ENCODE data around the gene ZNF467. TPM values are rescaled to one million over a fixed set of nuclear protein-coding genes. Genes with fewer than 3 reads are reported as not detected.

The ZNF467 gene
- total RNA-seq, 4 donors from 2014 or later: 0.40 to 6.7 (median 4.8) TPM

DNA sequence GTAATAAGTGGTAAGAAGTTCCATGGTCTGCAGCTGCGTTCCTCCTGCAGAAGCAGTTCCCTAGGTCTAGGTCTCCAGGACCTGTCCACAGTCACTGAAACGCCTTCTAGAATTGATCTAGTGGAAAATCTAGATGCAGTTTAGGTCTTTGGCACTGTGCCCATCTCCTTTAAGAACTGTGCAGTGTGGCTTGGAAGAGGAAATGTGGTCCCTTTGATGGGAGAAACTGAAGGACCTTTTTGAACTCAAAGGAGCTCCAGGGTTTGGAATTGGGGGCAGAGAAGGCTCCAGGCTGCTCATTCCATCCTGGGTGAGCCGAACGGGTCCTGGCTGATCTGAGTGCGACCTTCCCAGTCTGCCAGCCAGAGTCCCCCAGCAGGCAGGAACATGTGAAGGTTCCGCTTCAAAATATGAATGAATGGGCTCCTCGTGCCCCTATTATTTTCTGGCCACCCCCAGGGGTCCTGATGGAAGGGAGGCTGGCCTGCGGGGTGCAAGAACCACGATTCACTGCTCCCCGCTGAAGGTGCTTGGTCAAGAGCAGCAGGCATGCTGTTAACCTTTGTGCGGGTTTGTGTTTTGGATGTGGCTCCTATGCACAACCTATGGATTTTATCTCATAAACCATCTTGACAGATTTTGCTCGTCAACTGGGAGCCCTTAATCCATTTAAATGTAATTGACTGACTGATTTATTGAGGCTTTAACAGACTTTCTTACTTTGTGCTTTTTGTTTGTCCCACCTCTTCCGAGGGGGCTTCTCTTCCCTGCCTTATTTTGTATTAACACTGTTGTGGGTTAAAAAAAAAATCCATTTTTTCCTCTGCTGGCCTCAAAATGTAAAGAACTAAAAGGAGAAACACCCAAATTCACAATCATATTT is 36.7 kb downstream of the ZNF467 start:
- WGBS, 2 donors (ENCODE audit: low coverage in 1 of 2): 74 to 75% methylated on average over 4 to 13 of the region's 13 CpGs
- no peak overlapping the region for H3K27ac ChIP-seq
- H3K9me3 ChIP-seq: no peaks in the 10 kb centered on the region
- DNase-seq: no peak
- peaks cover 0 to 5% (median 2%) of the 10 kb centered on the region in 4 donors for H3K4me1 ChIP-seq
- intact Hi-C loops (cut with DNase I; ENCODE audit: low total_unique reads): no loop called here
- TF ChIP-seq POLR2A (IDR thresholded peaks at IDR 0.05) (no peak), POLR2AphosphoS5 (IDR thresholded peaks at IDR 0.05) (no peak), EP300 (IDR thresholded peaks at IDR 0.05; ENCODE audit: low read depth) (no peak)
- TF ChIP-seq, protein P1, sequence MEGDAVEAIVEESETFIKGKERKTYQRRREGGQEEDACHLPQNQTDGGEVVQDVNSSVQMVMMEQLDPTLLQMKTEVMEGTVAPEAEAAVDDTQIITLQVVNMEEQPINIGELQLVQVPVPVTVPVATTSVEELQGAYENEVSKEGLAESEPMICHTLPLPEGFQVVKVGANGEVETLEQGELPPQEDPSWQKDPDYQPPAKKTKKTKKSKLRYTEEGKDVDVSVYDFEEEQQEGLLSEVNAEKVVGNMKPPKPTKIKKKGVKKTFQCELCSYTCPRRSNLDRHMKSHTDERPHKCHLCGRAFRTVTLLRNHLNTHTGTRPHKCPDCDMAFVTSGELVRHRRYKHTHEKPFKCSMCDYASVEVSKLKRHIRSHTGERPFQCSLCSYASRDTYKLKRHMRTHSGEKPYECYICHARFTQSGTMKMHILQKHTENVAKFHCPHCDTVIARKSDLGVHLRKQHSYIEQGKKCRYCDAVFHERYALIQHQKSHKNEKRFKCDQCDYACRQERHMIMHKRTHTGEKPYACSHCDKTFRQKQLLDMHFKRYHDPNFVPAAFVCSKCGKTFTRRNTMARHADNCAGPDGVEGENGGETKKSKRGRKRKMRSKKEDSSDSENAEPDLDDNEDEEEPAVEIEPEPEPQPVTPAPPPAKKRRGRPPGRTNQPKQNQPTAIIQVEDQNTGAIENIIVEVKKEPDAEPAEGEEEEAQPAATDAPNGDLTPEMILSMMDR (IDR thresholded peaks at IDR 0.05): no peak
- H3K36me3 ChIP-seq: no peaks in the 10 kb centered on the region
- H3K27me3 ChIP-seq: peaks cover 6% of the 10 kb centered on the region
- no peak overlapping the region for H3K4me3 ChIP-seq
- in situ Hi-C loops (cut with MboI; ENCODE audit: low pct_ligation_motif_present in 1 of 4, low pct_unique_long_range_greater_than_20kb in 1 of 4, low sequenced_read_pairs in 3 of 4): no loop called here

- Histone ChIP-seq H3K27me3 (peaks cover 6% of the 10 kb centered on the region), H3K9me3 (no peaks in the 10 kb centered on the region), H3K4me1 (no peaks in the 10 kb centered on the region), H3K27ac (no peak overlapping the region), H3K4me3 (no peak overlapping the region), H3K36me3 (no peaks in the 10 kb centered on the region)
- no peak for DNase-seq
- no peak for TF ChIP-seq EP300 (IDR thresholded peaks at IDR 0.05; ENCODE audit: low read depth)
- TF ChIP-seq POLR2A (IDR thresholded peaks at IDR 0.05): no peak
- no peak for TF ChIP-seq POLR2AphosphoS5 (IDR thresholded peaks at IDR 0.05)
- TF ChIP-seq, protein P1 (IDR thresholded peaks at IDR 0.05): no peak
- 71% methylated on average over 16 of the region's 16 CpGs; no CpG with 5 or more reads in 1 of the 2 donors for WGBS, 2 donors (ENCODE audit: low coverage in 1 of 2)
- in situ Hi-C loops (cut with MboI; ENCODE audit: low pct_ligation_motif_present in 1 of 4, low pct_unique_long_range_greater_than_20kb in 1 of 4, low sequenced_read_pairs in 3 of 4) (no loop called here), intact Hi-C loops (cut with DNase I; ENCODE audit: low total_unique reads) (no loop called here)
Measured at GRCh38 chr7:149735779-149736477, 37.5 kb downstream of the ZNF467 start.

DNA sequence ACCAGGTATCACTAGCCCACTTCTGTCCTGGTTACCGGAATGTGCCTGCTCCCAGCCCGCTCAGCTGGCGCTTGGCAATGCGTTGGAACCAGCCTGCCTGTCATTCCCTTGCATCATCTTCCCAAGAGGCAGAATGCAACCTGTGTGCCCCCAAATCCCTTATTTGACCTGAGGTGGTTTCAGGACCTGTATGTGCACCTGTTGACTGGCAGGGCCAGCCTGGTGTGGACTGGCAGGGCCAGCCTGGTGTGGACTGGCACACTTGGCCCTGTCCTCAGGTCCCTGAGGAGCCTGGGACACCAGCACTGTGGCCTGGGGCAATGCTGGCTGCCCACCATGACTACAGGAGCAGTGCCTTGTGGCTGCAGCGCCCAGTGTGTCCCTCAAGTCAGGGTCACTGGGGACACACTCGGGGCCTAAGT is 38.2 kb downstream of the ZNF467 start:
- H3K36me3 ChIP-seq: no peaks in the 10 kb centered on the region
- H3K27ac ChIP-seq: no peak overlapping the region
- no peak for DNase-seq
- 93% methylated on average over 6 of the region's 6 CpGs; no CpG with 5 or more reads in 1 of the 2 donors for WGBS, 2 donors (ENCODE audit: low coverage in 1 of 2)
- intact Hi-C loops (cut with DNase I; ENCODE audit: low total_unique reads) (no loop called here), in situ Hi-C loops (cut with MboI; ENCODE audit: low pct_ligation_motif_present in 1 of 4, low pct_unique_long_range_greater_than_20kb in 1 of 4, low sequenced_read_pairs in 3 of 4) (no loop called here)
- peaks cover 6% of the 10 kb centered on the region for H3K27me3 ChIP-seq
- no peaks in the 10 kb centered on the region for H3K4me1 ChIP-seq
- H3K4me3 ChIP-seq: no peak overlapping the region
- TF ChIP-seq POLR2AphosphoS5 (IDR thresholded peaks at IDR 0.05) (no peak), POLR2A (IDR thresholded peaks at IDR 0.05) (no peak), EP300 (IDR thresholded peaks at IDR 0.05; ENCODE audit: low read depth) (no peak)
- TF ChIP-seq, protein P1 (IDR thresholded peaks at IDR 0.05): no peak
- H3K9me3 ChIP-seq: no peaks in the 10 kb centered on the region

GRCh38 chr7:149734791-149735075 is 38.7 kb downstream of the ZNF467 start:
- 80% methylated on average over 2 of the region's 2 CpGs; no CpG with 5 or more reads in 1 of the 2 donors for WGBS, 2 donors (ENCODE audit: low coverage in 1 of 2)
- DNase-seq: no peak
- H3K4me1 ChIP-seq: no peaks in the 10 kb centered on the region
- TF ChIP-seq EP300 (IDR thresholded peaks at IDR 0.05; ENCODE audit: low read depth): no peak
- TF ChIP-seq, protein P1 (IDR thresholded peaks at IDR 0.05): no peak
- TF ChIP-seq POLR2A (IDR thresholded peaks at IDR 0.05): no peak
- TF ChIP-seq POLR2AphosphoS5 (IDR thresholded peaks at IDR 0.05): no peak
- no peak overlapping the region for H3K27ac ChIP-seq
- intact Hi-C loops (cut with DNase I; ENCODE audit: low total_unique reads) (no loop called here), in situ Hi-C loops (cut with MboI; ENCODE audit: low pct_ligation_motif_present in 1 of 4, low pct_unique_long_range_greater_than_20kb in 1 of 4, low sequenced_read_pairs in 3 of 4) (no loop called here)
- no peak overlapping the region for H3K4me3 ChIP-seq
- no peaks in the 10 kb centered on the region for H3K9me3 ChIP-seq
- H3K36me3 ChIP-seq: no peaks in the 10 kb centered on the region
- H3K27me3 ChIP-seq: peaks cover 6% of the 10 kb centered on the region
